T47D (cell line): Measurements from ENCODE around the gene LIMCH1.

Source experiments
- DNase-seq, 2 experiments: peaks; one replicate each; pipeline versions ENCODE4 v3.0.0 to v3.0.0-alpha.2; 2011 to 2012; ENCODE audit warnings: low read depth in 1 of 2, low spot score in 1 of 2
- JUND ChIP-seq: IDR thresholded peaks from 2 replicates; pipeline ENCODE4 v1.6.1; 2012; ENCODE audit warnings: low read depth
- in situ Hi-C: cut with HindIII; loops from 2 replicates; pipeline ENCODE4 v1.10.0; 2016; ENCODE audit warnings: low sequenced_read_pairs, low pct_unique_long_range_greater_than_20kb

The LIMCH1 gene

GRCh38 chr4:41610474-41610873 lies 72.5 kb downstream of the LIMCH1 start:
- no peak for TF ChIP-seq JUND
- DNase-seq = no peak
- in situ Hi-C loops = no loop called here

- no peak for TF ChIP-seq JUND
- in situ Hi-C loops = no loop called here
- peak in 1 of 2 experiments; percentile 17 for DNase-seq
Observed at GRCh38 chr4:41611124-41611838, 73.3 kb downstream of the LIMCH1 start.

GRCh38 chr4:41611881-41612871 lies 74.2 kb downstream of the LIMCH1 start:
- DNase-seq = peak in 1 of 2 experiments; percentile 86

GRCh38 chr4:41613386-41613785 lies 75.4 kb downstream of the LIMCH1 start:
- TF ChIP-seq JUND = no peak
- in situ Hi-C loops = no loop called here
- DNase-seq = no peak

More at GRCh38 chr4:41611881-41612871, 74.2 kb downstream of the LIMCH1 start:
- no peak for TF ChIP-seq JUND
- in situ Hi-C loops = no loop called here

GRCh38 chr4:41613821-41614220 lies 75.9 kb downstream of the LIMCH1 start:
- in situ Hi-C loops = no loop called here
- DNase-seq = no peak
- no peak for TF ChIP-seq JUND

- no peak for DNase-seq
- in situ Hi-C loops = no loop called here
- TF ChIP-seq JUND = no peak
Observed at GRCh38 chr4:41614519-41614918, 76.6 kb downstream of the LIMCH1 start.

- no peak for TF ChIP-seq JUND
- in situ Hi-C loops = no loop called here
- no peak for DNase-seq
Observed at GRCh38 chr4:41619161-41619560, 81.2 kb downstream of the LIMCH1 start.

GRCh38 chr4:41620594-41621256 lies 82.8 kb downstream of the LIMCH1 start:
- TF ChIP-seq JUND = no peak
- no peak for DNase-seq
- in situ Hi-C loops = no loop called here

- in situ Hi-C loops = no loop called here
- TF ChIP-seq JUND = no peak
- no peak for DNase-seq
Observed at GRCh38 chr4:41622787-41623186, 84.8 kb downstream of the LIMCH1 start.

GRCh38 chr4:41624765-41625164 lies 86.8 kb downstream of the LIMCH1 start:
- no peak for TF ChIP-seq JUND
- in situ Hi-C loops = no loop called here
- DNase-seq = no peak

GRCh38 chr4:41625531-41625930 lies 87.6 kb downstream of the LIMCH1 start:
- in situ Hi-C loops = no loop called here
- no peak for TF ChIP-seq JUND
- no peak for DNase-seq

GRCh38 chr4:41628936-41629335 lies 91.0 kb downstream of the LIMCH1 start:
- in situ Hi-C loops = no loop called here

More at GRCh38 chr4:41628936-41629335, 91.0 kb downstream of the LIMCH1 start:
- no peak for DNase-seq
- no peak for TF ChIP-seq JUND
